Measurements from ENCODE around the gene ARNT2. TPM values are rescaled to one million over a fixed set of nuclear protein-coding genes. Genes with fewer than 3 reads are reported as not detected.

ARNT2 gene
- total and polyA plus RNA-seq, 2 experiments from 2014 or later = 4.6 to 11.6 TPM

GRCh38 chr15:80442728-80443403, 38.7 kb downstream of the ARNT2 start:
- peaks cover 9% of the 10 kb centered on the region; the same call in 1 of the 2 replicates for H3K9me2 ChIP-seq (ENCODE audit: insufficient read depth)
- TF ChIP-seq EZH2phosphoT487 (IDR thresholded peaks at IDR 0.05; ENCODE audit: unreplicated experiment) (no peak), ZNF114 (CRISPR knock-in tag; IDR thresholded peaks at IDR 0.05) (no peak), ZNF331 (CRISPR knock-in tag; IDR thresholded peaks at IDR 0.05; ENCODE audit: low read depth) (no peak), ETS1 (IDR thresholded peaks at IDR 0.05) (no peak), ZNF462 (CRISPR knock-in tag; IDR thresholded peaks at IDR 0.05) (no peak), CREB1 (CRISPR knock-in tag; IDR thresholded peaks at IDR 0.05; ENCODE audit: low read depth) (no peak), NANOG (IDR thresholded peaks at IDR 0.05; ENCODE audit: borderline replicate concordance) (no peak), REST (IDR thresholded peaks at IDR 0.05; ENCODE audit: unreplicated experiment) (no peak)
- TF ChIP-seq, protein P1, sequence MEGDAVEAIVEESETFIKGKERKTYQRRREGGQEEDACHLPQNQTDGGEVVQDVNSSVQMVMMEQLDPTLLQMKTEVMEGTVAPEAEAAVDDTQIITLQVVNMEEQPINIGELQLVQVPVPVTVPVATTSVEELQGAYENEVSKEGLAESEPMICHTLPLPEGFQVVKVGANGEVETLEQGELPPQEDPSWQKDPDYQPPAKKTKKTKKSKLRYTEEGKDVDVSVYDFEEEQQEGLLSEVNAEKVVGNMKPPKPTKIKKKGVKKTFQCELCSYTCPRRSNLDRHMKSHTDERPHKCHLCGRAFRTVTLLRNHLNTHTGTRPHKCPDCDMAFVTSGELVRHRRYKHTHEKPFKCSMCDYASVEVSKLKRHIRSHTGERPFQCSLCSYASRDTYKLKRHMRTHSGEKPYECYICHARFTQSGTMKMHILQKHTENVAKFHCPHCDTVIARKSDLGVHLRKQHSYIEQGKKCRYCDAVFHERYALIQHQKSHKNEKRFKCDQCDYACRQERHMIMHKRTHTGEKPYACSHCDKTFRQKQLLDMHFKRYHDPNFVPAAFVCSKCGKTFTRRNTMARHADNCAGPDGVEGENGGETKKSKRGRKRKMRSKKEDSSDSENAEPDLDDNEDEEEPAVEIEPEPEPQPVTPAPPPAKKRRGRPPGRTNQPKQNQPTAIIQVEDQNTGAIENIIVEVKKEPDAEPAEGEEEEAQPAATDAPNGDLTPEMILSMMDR (conservative IDR thresholded peaks at IDR 0.05; ENCODE audit: low read depth in 2 of 2) = no peak
- Mint-ChIP-seq H3K4me1 (peaks cover 10% of the 10 kb centered on the region), H3K4me3 (no peak overlapping the region), H3K9me3 (no peaks in the 10 kb centered on the region), H3K27ac (no peak overlapping the region), H3K36me3 (ENCODE audit: low read depth) (no peaks in the 10 kb centered on the region), H3K27me3 (ENCODE audit: insufficient read depth, low read depth, poor library complexity) (no peaks in the 10 kb centered on the region)
- H3K36me3 ChIP-seq (ENCODE audit: insufficient read depth) = no peaks in the 10 kb centered on the region
- H4K20me1 ChIP-seq (replicated peaks; ENCODE audit: insufficient read depth) = no peaks in the 10 kb centered on the region; the same call in none of the 2 replicates
- no peak overlapping the region for H3K27ac ChIP-seq (ENCODE audit: low read depth)
- DNase-seq (ENCODE audit: low spot score) = no peak
- H3K4me3 ChIP-seq = no peak overlapping the region
- no peak overlapping the region for H3K4me2 ChIP-seq
- no peaks in the 10 kb centered on the region for H3K79me2 ChIP-seq (replicated peaks; ENCODE audit: insufficient read depth)
- H3K4me1 ChIP-seq (ENCODE audit: insufficient read depth) = no peaks in the 10 kb centered on the region
- no peaks in the 10 kb centered on the region for H3F3A ChIP-seq (replicated peaks; ENCODE audit: low read depth)
- no peaks in the 10 kb centered on the region for H3K27me3 ChIP-seq (ENCODE audit: insufficient read depth)
- no peak overlapping the region for H2AFZ ChIP-seq
- no peak for ATAC-seq
